ENCODE measurements around the gene TNK1.

GRCh38 chr17:7406235-7406825 lies 25.4 kb downstream of the TNK1 start:
- TF ChIP-seq EZH2phosphoT487 (conservative IDR thresholded peaks at IDR 0.05; ENCODE audit: low read length), result no peak
- no peak for TF ChIP-seq CTCF (IDR thresholded peaks at IDR 0.05; ENCODE audit: insufficient read depth, low read length, poor library complexity, severe bottlenecking)

Measured in SU-DHL-6 (cell line).